HUES6 (cell line): Measurements from ENCODE around the gene SDK1.
"Not testable (repeated sequence)": the region's sequence is repeated elsewhere in the genome, so short reads cannot be mapped to it uniquely, and the experiment has no call there.

ENCODE experiments used
- H3K27ac ChIP-seq: 2 replicates; pipeline ENCODE4 v1.7.0; 2013; ENCODE audit warnings: low read depth, mild to moderate bottlenecking, low read length, inconsistent platforms
- H3K27me3 ChIP-seq: 2 replicates; pipeline ENCODE4 v1.6.1; 2013; ENCODE audit warnings: low read length; ENCODE audit not compliant: control insufficient read depth, insufficient read depth
- H3K36me3 ChIP-seq: 2 replicates; pipeline ENCODE4 v1.6.1; 2013; ENCODE audit warnings: low read length; ENCODE audit not compliant: control insufficient read depth, insufficient read depth
- H3K4me1 ChIP-seq: 2 replicates; pipeline ENCODE4 v1.6.1; 2013; ENCODE audit warnings: low read length; ENCODE audit not compliant: control insufficient read depth, insufficient read depth
- H3K4me3 ChIP-seq: 2 replicates; pipeline ENCODE4 v1.5.1; 2013; ENCODE audit warnings: low read depth, low read length
- H3K9ac ChIP-seq: one replicate; pipeline ENCODE4 v1.6.1; 2013; ENCODE audit warnings: mild to moderate bottlenecking, low read length
- H3K9me3 ChIP-seq: 2 replicates; pipeline ENCODE4 v1.6.1; 2013; ENCODE audit warnings: low read depth, low read length; ENCODE audit not compliant: control insufficient read depth, insufficient read depth

Gene SDK1

DNA sequence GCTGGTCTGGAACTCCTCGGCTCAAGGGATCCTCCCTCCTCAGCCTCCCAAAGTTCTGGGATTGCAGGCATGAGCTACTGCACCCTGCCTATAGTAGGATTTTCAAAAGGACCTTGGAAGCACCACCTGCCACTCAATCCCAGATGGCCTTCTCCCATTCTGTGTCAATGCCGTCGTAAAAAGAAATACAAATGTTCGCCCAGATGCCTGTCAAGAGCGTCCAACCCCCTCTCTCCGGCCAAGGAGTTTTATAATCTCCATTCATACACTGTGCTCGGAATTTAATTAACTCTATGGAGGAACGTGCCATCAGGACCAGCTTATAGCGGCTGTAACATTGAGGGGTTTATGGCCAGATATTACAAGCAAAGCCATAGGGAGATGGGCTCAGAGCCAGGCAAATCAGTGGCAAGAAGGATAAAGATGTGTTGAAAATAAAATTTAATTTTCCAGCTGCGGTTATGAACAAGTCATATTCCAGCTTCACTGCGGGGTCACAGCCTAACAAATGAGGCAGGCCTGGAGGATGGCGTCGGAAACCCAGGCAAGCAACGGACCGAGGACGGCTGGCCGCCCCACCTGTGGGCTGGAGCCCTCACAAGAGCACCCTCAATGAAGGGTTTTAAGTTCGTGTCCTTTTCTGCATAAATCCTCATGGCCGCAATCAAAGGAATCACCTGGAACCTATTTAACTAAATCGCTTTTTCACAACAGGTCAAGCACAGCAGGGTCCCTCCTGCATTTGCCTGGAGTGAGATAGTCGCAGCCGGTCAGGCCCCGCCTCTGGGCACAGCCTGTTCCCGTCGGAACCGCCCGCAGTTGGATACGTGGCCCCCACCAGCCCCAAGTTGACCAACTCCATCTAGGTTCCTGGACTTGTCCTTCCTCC, 1006.5 kb downstream of the SDK1 start:
- Histone ChIP-seq H3K36me3 (no peaks in the 10 kb centered on the region), H3K4me1 (peaks cover 7% of the 10 kb centered on the region; the same call in 1 of the 2 replicates), H3K27ac (no peak overlapping the region), H3K4me3 (no peak overlapping the region), H3K9me3 (peaks cover 2% of the 10 kb centered on the region; the same call in 1 of the 2 replicates), H3K27me3 (peaks cover 41% of the 10 kb centered on the region), H3K9ac (no peak overlapping the region)

- peaks cover 2% of the 10 kb centered on the region; the same call in 1 of the 2 replicates for H3K9me3 ChIP-seq
- H3K27ac ChIP-seq, result no peak overlapping the region
- no peaks in the 10 kb centered on the region for H3K36me3 ChIP-seq
- H3K27me3 ChIP-seq, result peaks cover 41% of the 10 kb centered on the region
- peaks cover 7% of the 10 kb centered on the region; the same call in 1 of the 2 replicates for H3K4me1 ChIP-seq
- H3K4me3 ChIP-seq, result no peak overlapping the region
- no peak overlapping the region for H3K9ac ChIP-seq
Measured at GRCh38 chr7:4308205-4308590, 1007.1 kb downstream of the SDK1 start.

GRCh38 chr7:4313911-4314310, 1012.9 kb downstream of the SDK1 start:
- H3K4me1 ChIP-seq, H3K4me3 ChIP-seq, H3K36me3 ChIP-seq, H3K27ac ChIP-seq, H3K9ac ChIP-seq, H3K9me3 ChIP-seq: not testable (repeated sequence)
- peaks cover 13% of the 10 kb centered on the region for H3K27me3 ChIP-seq

DNA sequence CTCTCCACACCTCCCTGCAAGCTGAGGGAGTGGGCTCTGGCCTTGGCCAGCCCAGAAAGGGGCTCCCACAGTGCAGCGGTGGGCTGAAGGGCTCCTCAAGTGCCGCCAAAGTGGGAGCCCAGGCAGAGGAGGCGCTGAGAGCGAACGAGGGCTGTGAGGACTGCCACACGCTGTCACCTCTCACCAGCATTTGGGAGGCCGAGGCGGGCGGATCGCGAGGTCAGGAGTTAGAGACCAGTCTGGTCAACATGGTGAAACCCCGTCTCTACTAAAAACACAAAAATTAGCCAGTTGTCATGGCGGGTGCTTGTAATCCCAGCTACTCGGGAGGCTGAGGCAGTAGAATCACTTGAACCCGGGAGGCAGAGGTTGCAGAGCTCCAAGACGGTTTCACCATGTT, 1013.3 kb downstream of the SDK1 start:
- H3K9me3 ChIP-seq, H3K4me1 ChIP-seq: not testable (repeated sequence)

More for the DNA sequence above, 1013.3 kb downstream of the SDK1 start:
- not testable (repeated sequence) for H3K27ac ChIP-seq, H3K9ac ChIP-seq, H3K36me3 ChIP-seq, H3K4me3 ChIP-seq
- peaks cover 14% of the 10 kb centered on the region for H3K27me3 ChIP-seq
